Testis (tissue), 3 donors: ENCODE results near the gene TSPYL4. TPM values are rescaled to one million over a fixed set of nuclear protein-coding genes. Genes with fewer than 3 reads are reported as not detected.
A peak's percentile ranks its signal among the peaks of the same experiment; 100 is the strongest.

Experiments
- DNase-seq: peaks from one replicate; pipeline ENCODE4 v3.0.0-alpha.2; 2019
- H3K27ac ChIP-seq, 2 donors: fragments of 200-600 bp; sonication (generic); one replicate each; pipeline ENCODE4 v1.5.1; 2019
- H3K27me3 ChIP-seq: fragments of 200-600 bp; sonication (generic); one replicate; pipeline ENCODE4 v1.5.1; 2019
- H3K36me3 ChIP-seq: fragments of 200-600 bp; sonication (generic); one replicate; pipeline ENCODE4 v1.5.1; 2017; ENCODE audit warnings: low read depth; ENCODE audit errors: missing control alignments
- H3K4me1 ChIP-seq: fragments of 200-600 bp; sonication (generic); one replicate; pipeline ENCODE4 v1.5.1; 2019
- H3K4me3 ChIP-seq, 2 donors: fragments of 200-600 bp; sonication (generic); one replicate each; pipeline ENCODE4 v1.5.1; 2017 to 2019
- H3K9me3 ChIP-seq: fragments of 200-600 bp; sonication (generic); one replicate; pipeline ENCODE4 v1.5.1; 2017
- CTCF ChIP-seq, 3 experiments: fragments of 450-650 bp in 2 of 3; fragments of 200-600 bp in 1 of 3; sonication (generic) in 1 of 3; IDR thresholded peaks; one replicate each; pipeline ENCODE4 v1.5.1; 2016 to 2019; ENCODE audit warnings: antibody characterized with exemption in 3 of 3, mild to moderate bottlenecking in 2 of 3, moderate library complexity in 1 of 3
- POLR2A ChIP-seq: fragments of 450-650 bp; IDR thresholded peaks from one replicate; pipeline ENCODE4 v1.6.1; 2017; ENCODE audit warnings: antibody characterized with exemption, mild to moderate bottlenecking, moderate library complexity
- WGBS, 2 donors: methylation state at CpG; one replicate each; pipeline ENCODE4 v1.1.5; 2018; 5-methylcytosine and 5-hydroxymethylcytosine counted together
- intact Hi-C: fragments of 100-400 bp; cut with DNase I; formaldehyde crosslinking; loops from one replicate; pipeline ENCODE4 v1.15.1; 2023; ENCODE audit warnings: low total_unique reads
- polyA plus RNA-seq: library from polyadenylated mRNA; stranded (reverse); fragments of 350-450 nt; fragmentation: Illumina TruSeq; extraction: RNeasy Lipid Tissue Mini Kit (QIAGEN cat#74804); gene quantifications from one replicate; pipeline ENCODE4 v1.2.3, GENCODE V29; 2014; ENCODE audit warnings: low read depth, low replicate concordance; ENCODE audit not compliant: insufficient read depth
- total RNA-seq, 2 donors: library from RNA; depleted of rRNA; stranded (reverse); fragments of >200 nt; gene quantifications; one replicate each; pipeline ENCODE4 v1.2.3, GENCODE V29; 2016

TSPYL4 gene
- total and polyA plus RNA-seq, 3 donors from 2014 or later: 27.9 to 39.8 (median 33.1) TPM

- Histone ChIP-seq H3K4me1 (peaks cover 6% of the 10 kb centered on the region), H3K4me3 (no peak overlapping the region), H3K27me3 (no peaks in the 10 kb centered on the region), H3K36me3 (no peaks in the 10 kb centered on the region), H3K9me3 (no peaks in the 10 kb centered on the region), H3K27ac (no peak overlapping the region)
- intact Hi-C loops: no loop called here
- TF ChIP-seq POLR2A: no peak
- TF ChIP-seq CTCF (IDR thresholded peaks at IDR 0.05): no peak
- WGBS, 2 donors: 87 to 89% methylated on average over 3 of the region's 3 CpGs
- DNase-seq: no peak
These were observed 32.8 kb downstream of the TSPYL4 start for GRCh38 chr6:116221067-116221466.

GRCh38 chr6:116218866-116219265, 35.0 kb downstream of the TSPYL4 start:
- Histone ChIP-seq H3K27me3 (no peaks in the 10 kb centered on the region), H3K27ac (no peak overlapping the region), H3K4me3 (no peak overlapping the region), H3K9me3 (no peaks in the 10 kb centered on the region), H3K36me3 (no peaks in the 10 kb centered on the region), H3K4me1 (peaks cover 6% of the 10 kb centered on the region)
- no peak for TF ChIP-seq CTCF (IDR thresholded peaks at IDR 0.05)
- intact Hi-C loops: no loop called here
- no peak for DNase-seq
- 61 to 86% methylated on average over 5 of the region's 5 CpGs for WGBS, 2 donors

GRCh38 chr6:116218172-116218633, 35.7 kb downstream of the TSPYL4 start:
- H3K36me3 ChIP-seq: no peaks in the 10 kb centered on the region
- peaks cover 6% of the 10 kb centered on the region for H3K4me1 ChIP-seq
- no peaks in the 10 kb centered on the region for H3K9me3 ChIP-seq
- H3K27me3 ChIP-seq: no peaks in the 10 kb centered on the region
- no peak overlapping the region for H3K27ac ChIP-seq
- no peak overlapping the region for H3K4me3 ChIP-seq
- WGBS, 2 donors: 56 to 60% methylated on average over 3 of the region's 3 CpGs
- peak in 2 of 3 experiments; percentile 2 to 52 for TF ChIP-seq CTCF (IDR thresholded peaks at IDR 0.05)
- TF ChIP-seq POLR2A: no peak
- intact Hi-C loops: no loop called here
- DNase-seq: no peak

- intact Hi-C loops: no loop called here
- WGBS, 2 donors: 22 to 43% methylated on average over 1 of the region's 1 CpG
- no peak for DNase-seq
- Histone ChIP-seq H3K4me1 (peaks cover 6% of the 10 kb centered on the region), H3K4me3 (no peak overlapping the region), H3K9me3 (no peaks in the 10 kb centered on the region), H3K27me3 (no peaks in the 10 kb centered on the region), H3K27ac (no peak overlapping the region), H3K36me3 (no peaks in the 10 kb centered on the region)
- TF ChIP-seq CTCF (IDR thresholded peaks at IDR 0.05) (peak; percentile 43 to 58 (median 44)), POLR2A (no peak)
These were observed 36.8 kb downstream of the TSPYL4 start for GRCh38 chr6:116217069-116217468.

GRCh38 chr6:116215414-116215813, 38.5 kb downstream of the TSPYL4 start:
- H3K27me3 ChIP-seq: no peaks in the 10 kb centered on the region
- no peaks in the 10 kb centered on the region for H3K36me3 ChIP-seq
- intact Hi-C loops: no loop called here
- no peak overlapping the region for H3K27ac ChIP-seq
- 89 to 92% methylated on average over 5 of the region's 5 CpGs for WGBS, 2 donors
- TF ChIP-seq CTCF (IDR thresholded peaks at IDR 0.05): no peak
- no peak for TF ChIP-seq POLR2A
- H3K4me3 ChIP-seq: no peak overlapping the region
- no peak for DNase-seq
- H3K4me1 ChIP-seq: peaks cover 6% of the 10 kb centered on the region
- no peaks in the 10 kb centered on the region for H3K9me3 ChIP-seq
